Loucy (cell line): ENCODE results near the gene BANF2.

Experiments used
- H2AFZ ChIP-seq: fragments of 200-600 bp; sonication (generic); 2 replicates; pipeline ENCODE4 v1.6.0; 2016; ENCODE audit warnings: antibody characterized with exemption, mild to moderate bottlenecking, low read length, moderate library complexity
- H3F3A ChIP-seq: fragments of 200-600 bp; 2 replicates; pipeline ENCODE4 v1.6.0; 2016; ENCODE audit warnings: antibody characterized with exemption, low read depth, mild to moderate bottlenecking
- H3K27me3 ChIP-seq: fragments of 200-600 bp; sonication (generic); 2 replicates; pipeline ENCODE4 v1.6.1; 2014; ENCODE audit warnings: low read length, mild to moderate bottlenecking; ENCODE audit not compliant: insufficient read depth, poor library complexity, severe bottlenecking
- H3K36me3 ChIP-seq: fragments of 200-600 bp; sonication (generic); 2 replicates; pipeline ENCODE4 v1.6.1; 2016; ENCODE audit warnings: low read length; ENCODE audit not compliant: insufficient read depth
- H3K4me1 ChIP-seq: fragments of 200-600 bp; sonication (generic); 2 replicates; pipeline ENCODE4 v1.5.1; 2014; ENCODE audit warnings: low read length, mild to moderate bottlenecking; ENCODE audit not compliant: insufficient read depth, poor library complexity, severe bottlenecking
- H3K4me2 ChIP-seq: fragments of 200-600 bp; sonication (generic); 2 replicates; pipeline ENCODE4 v1.6.0; 2014; ENCODE audit warnings: antibody characterized with exemption, low read length, low read depth, mild to moderate bottlenecking; ENCODE audit not compliant: poor library complexity, severe bottlenecking
- H3K4me3 ChIP-seq: fragments of 200-600 bp; sonication (generic); 2 replicates; pipeline ENCODE4 v1.5.1; 2014; ENCODE audit warnings: low read length, mild to moderate bottlenecking, mixed read lengths; ENCODE audit not compliant: poor library complexity, severe bottlenecking
- H3K79me2 ChIP-seq: fragments of 200-600 bp; sonication (generic); 2 replicates; pipeline ENCODE4 v1.6.1; 2014; ENCODE audit warnings: low read length; ENCODE audit not compliant: insufficient read depth
- H3K9ac ChIP-seq: fragments of 200-600 bp; sonication (generic); 2 replicates; pipeline ENCODE4 v1.6.0; 2014; ENCODE audit warnings: mild to moderate bottlenecking, low read depth, low read length, moderate library complexity; ENCODE audit not compliant: poor library complexity, severe bottlenecking
- H3K9me2 ChIP-seq: fragments of 200-600 bp; sonication (generic); replicated peaks from 2 replicates; pipeline ENCODE4 v1.6.1; 2016; ENCODE audit warnings: low read depth, low read length, mixed read lengths
- H3K9me3 ChIP-seq: fragments of 200-600 bp; sonication (generic); 2 replicates; pipeline ENCODE4 v1.6.1; 2014; ENCODE audit warnings: mild to moderate bottlenecking, antibody characterized with exemption, low read length, low read depth; ENCODE audit not compliant: insufficient read depth
- H4K20me1 ChIP-seq: fragments of 200-600 bp; sonication (generic); 2 replicates; pipeline ENCODE4 v1.6.0; 2014; ENCODE audit warnings: antibody characterized with exemption, low read length, mild to moderate bottlenecking; ENCODE audit not compliant: insufficient read depth, poor library complexity, severe bottlenecking
- EZH2phosphoT487 ChIP-seq: fragments of 200-600 bp; IDR thresholded peaks from 2 replicates; pipeline ENCODE4 v1.6.1; 2018; ENCODE audit warnings: antibody characterized with exemption, mild to moderate bottlenecking, moderate library complexity, borderline replicate concordance
- TF ChIP-seq, protein P1 (sequence below): fragments of 200-600 bp; sonication (generic); conservative IDR thresholded peaks from 2 replicates; pipeline ENCODE4 v1.5.1; 2014; ENCODE audit warnings: mild to moderate bottlenecking, antibody characterized with exemption, low read length

BANF2 gene

DNA sequence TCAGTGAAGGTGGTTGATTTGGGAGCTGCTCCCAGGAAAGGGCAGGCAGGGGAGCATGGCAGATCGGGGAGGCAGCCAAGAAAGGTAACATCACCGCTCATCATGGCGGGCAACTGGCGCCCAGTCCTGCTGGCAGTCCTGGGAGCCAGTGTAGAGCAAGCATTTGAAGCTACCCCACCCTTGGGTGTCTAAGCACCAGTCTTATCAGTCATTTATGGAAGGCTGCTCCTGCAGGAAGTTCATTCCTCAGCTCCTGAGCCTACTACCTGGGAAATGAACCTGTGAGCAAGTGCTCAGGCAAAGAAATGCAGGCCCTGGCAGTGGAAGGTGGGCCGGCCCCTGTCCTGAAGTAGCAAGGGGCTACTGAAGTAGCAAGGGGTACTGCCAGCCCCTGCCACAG is 41.5 kb downstream of the BANF2 start:
- Histone ChIP-seq H3K27me3 (no peaks in the 10 kb centered on the region), H2AFZ (no peak overlapping the region), H3K4me1 (no peaks in the 10 kb centered on the region), H3K4me3 (no peak overlapping the region), H3K9ac (no peak overlapping the region), H3K4me2 (no peak overlapping the region), H4K20me1 (no peaks in the 10 kb centered on the region), H3K9me2 (no peaks in the 10 kb centered on the region), H3F3A (no peaks in the 10 kb centered on the region), H3K36me3 (no peaks in the 10 kb centered on the region), H3K9me3 (no peaks in the 10 kb centered on the region), H3K79me2 (no peaks in the 10 kb centered on the region)
- TF ChIP-seq, protein P1, sequence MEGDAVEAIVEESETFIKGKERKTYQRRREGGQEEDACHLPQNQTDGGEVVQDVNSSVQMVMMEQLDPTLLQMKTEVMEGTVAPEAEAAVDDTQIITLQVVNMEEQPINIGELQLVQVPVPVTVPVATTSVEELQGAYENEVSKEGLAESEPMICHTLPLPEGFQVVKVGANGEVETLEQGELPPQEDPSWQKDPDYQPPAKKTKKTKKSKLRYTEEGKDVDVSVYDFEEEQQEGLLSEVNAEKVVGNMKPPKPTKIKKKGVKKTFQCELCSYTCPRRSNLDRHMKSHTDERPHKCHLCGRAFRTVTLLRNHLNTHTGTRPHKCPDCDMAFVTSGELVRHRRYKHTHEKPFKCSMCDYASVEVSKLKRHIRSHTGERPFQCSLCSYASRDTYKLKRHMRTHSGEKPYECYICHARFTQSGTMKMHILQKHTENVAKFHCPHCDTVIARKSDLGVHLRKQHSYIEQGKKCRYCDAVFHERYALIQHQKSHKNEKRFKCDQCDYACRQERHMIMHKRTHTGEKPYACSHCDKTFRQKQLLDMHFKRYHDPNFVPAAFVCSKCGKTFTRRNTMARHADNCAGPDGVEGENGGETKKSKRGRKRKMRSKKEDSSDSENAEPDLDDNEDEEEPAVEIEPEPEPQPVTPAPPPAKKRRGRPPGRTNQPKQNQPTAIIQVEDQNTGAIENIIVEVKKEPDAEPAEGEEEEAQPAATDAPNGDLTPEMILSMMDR: no peak
- TF ChIP-seq EZH2phosphoT487: no peak

DNA sequence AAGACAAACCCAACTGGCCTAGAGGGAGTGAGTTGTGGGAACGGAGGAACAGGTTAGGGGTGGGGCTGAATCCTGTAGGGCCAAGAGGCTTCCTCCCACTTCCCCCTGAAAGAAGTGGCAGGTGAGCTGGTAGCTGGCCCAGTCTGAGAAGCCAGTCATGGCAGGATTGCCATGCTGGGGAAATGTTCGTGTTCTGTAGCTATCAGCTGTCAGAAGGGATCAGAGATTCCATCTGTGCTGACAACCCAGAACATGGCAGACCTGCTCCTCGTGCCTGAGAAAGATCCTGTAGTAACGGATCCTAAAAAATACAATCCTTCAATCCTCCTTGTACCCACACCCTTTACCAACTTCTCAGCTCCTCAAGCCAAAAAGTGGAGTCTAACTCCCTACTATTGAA is 43.0 kb downstream of the BANF2 start:
- Histone ChIP-seq H3K36me3 (no peaks in the 10 kb centered on the region), H3K79me2 (no peaks in the 10 kb centered on the region), H3K9ac (no peak overlapping the region), H2AFZ (no peak overlapping the region), H3K9me2 (no peaks in the 10 kb centered on the region), H4K20me1 (no peaks in the 10 kb centered on the region), H3K27me3 (no peaks in the 10 kb centered on the region), H3K4me2 (no peak overlapping the region), H3F3A (no peaks in the 10 kb centered on the region), H3K9me3 (no peaks in the 10 kb centered on the region), H3K4me1 (no peaks in the 10 kb centered on the region), H3K4me3 (no peak overlapping the region)
- TF ChIP-seq EZH2phosphoT487: no peak
- TF ChIP-seq, protein P1: no peak

DNA sequence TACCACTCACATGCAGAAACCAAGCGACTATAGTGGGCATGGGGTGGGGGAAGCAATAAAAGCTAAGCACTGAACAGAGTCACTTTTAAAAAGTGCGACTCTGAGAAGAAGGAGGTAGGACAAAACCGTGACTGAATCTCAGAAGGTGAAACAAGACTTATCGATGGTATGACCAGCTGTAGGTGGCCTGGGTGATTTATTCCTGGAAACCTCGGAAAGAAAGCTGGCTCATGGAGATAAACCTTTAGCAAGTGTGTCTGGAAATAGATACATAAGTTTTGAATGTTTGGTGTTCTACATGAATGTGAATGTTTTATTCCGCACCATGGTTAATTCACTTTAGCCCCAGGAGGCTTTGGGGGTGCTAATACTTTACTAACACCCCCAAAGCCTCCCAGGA is 43.9 kb downstream of the BANF2 start:
- H3K79me2 ChIP-seq: no peaks in the 10 kb centered on the region
- no peaks in the 10 kb centered on the region for H3K9me2 ChIP-seq
- no peak overlapping the region for H2AFZ ChIP-seq
- H3K27me3 ChIP-seq: no peaks in the 10 kb centered on the region
- no peaks in the 10 kb centered on the region for H3K4me1 ChIP-seq
- H3K4me3 ChIP-seq: no peak overlapping the region
- no peaks in the 10 kb centered on the region for H3F3A ChIP-seq
- H3K9me3 ChIP-seq: no peaks in the 10 kb centered on the region
- TF ChIP-seq EZH2phosphoT487: no peak
- TF ChIP-seq, protein P1: no peak
- no peaks in the 10 kb centered on the region for H4K20me1 ChIP-seq
- H3K4me2 ChIP-seq: no peak overlapping the region
- H3K9ac ChIP-seq: no peak overlapping the region
- H3K36me3 ChIP-seq: no peaks in the 10 kb centered on the region
